NT2/D1 (cell line): ENCODE data around the gene NDUFS6.
"Not testable (repeated sequence)": the region's sequence is repeated elsewhere in the genome, so short reads cannot be mapped to it uniquely, and the experiment has no call there.

Experiments used
- DNase-seq: peaks from one replicate; pipeline ENCODE4 v3.0.0-alpha.2; 2011; ENCODE audit warnings: low read depth, low spot score
- H3K27me3 ChIP-seq: 2 replicates; pipeline ENCODE4 v1.6.0; 2011; ENCODE audit warnings: mild to moderate bottlenecking; ENCODE audit not compliant: insufficient read length, insufficient read depth
- H3K36me3 ChIP-seq: 2 replicates; pipeline ENCODE4 v1.6.1; 2011; ENCODE audit warnings: mild to moderate bottlenecking, low read length, mixed read lengths; ENCODE audit not compliant: insufficient read depth, insufficient read length
- H3K4me1 ChIP-seq: 2 replicates; pipeline ENCODE4 v1.5.1; 2011; ENCODE audit not compliant: insufficient read depth, insufficient read length
- H3K4me3 ChIP-seq: 2 replicates; pipeline ENCODE4 v1.5.1; 2011; ENCODE audit warnings: low read depth; ENCODE audit not compliant: insufficient read length
- H3K9ac ChIP-seq: 2 replicates; pipeline ENCODE4 v1.6.0; 2011; ENCODE audit warnings: low read depth; ENCODE audit not compliant: insufficient read length
- H3K9me3 ChIP-seq: 2 replicates; pipeline ENCODE4 v1.5.1; 2011; ENCODE audit warnings: mild to moderate bottlenecking, low read length; ENCODE audit not compliant: insufficient read depth
- SUZ12 ChIP-seq: IDR thresholded peaks from 2 replicates; pipeline ENCODE4 v1.6.1; 2011; ENCODE audit not compliant: insufficient read length, insufficient read depth; ENCODE audit errors: extremely low read depth
- YY1 ChIP-seq: IDR thresholded peaks from 2 replicates; pipeline ENCODE4 v1.6.1; 2011; ENCODE audit not compliant: insufficient read length, insufficient read depth
- ZNF274 ChIP-seq: IDR thresholded peaks from 2 replicates; pipeline ENCODE4 v1.6.1; 2011; ENCODE audit warnings: mild to moderate bottlenecking, low read depth, low read length

The NDUFS6 gene

GRCh38 chr5:1842004-1842819 lies 41.0 kb downstream of the NDUFS6 start:
- no peak for TF ChIP-seq SUZ12
- TF ChIP-seq ZNF274, result no peak
- TF ChIP-seq YY1, result no peak
- Histone ChIP-seq H3K27me3 (peaks cover 11% of the 10 kb centered on the region), H3K9ac (no peak overlapping the region), H3K36me3 (no peaks in the 10 kb centered on the region), H3K4me3 (no peak overlapping the region), H3K4me1 (peaks cover 6% of the 10 kb centered on the region), H3K9me3 (no peaks in the 10 kb centered on the region)
- no peak for DNase-seq

- DNase-seq, H3K9ac ChIP-seq, H3K9me3 ChIP-seq, H3K4me3 ChIP-seq, H3K36me3 ChIP-seq, H3K4me1 ChIP-seq: not testable (repeated sequence)
- H3K27me3 ChIP-seq, result peaks cover 13% of the 10 kb centered on the region
Observed at GRCh38 chr5:1843761-1844160, 42.6 kb downstream of the NDUFS6 start.

GRCh38 chr5:1844708-1845436 lies 43.7 kb downstream of the NDUFS6 start:
- no peaks in the 10 kb centered on the region for H3K36me3 ChIP-seq
- peaks cover 24% of the 10 kb centered on the region for H3K27me3 ChIP-seq
- H3K4me1 ChIP-seq, result peaks cover 3% of the 10 kb centered on the region
- no peak overlapping the region for H3K4me3 ChIP-seq
- H3K9me3 ChIP-seq, result no peaks in the 10 kb centered on the region
- no peak overlapping the region for H3K9ac ChIP-seq
- TF ChIP-seq SUZ12 (no peak), ZNF274 (no peak), YY1 (no peak)
- no peak for DNase-seq

GRCh38 chr5:1845696-1846095 lies 44.5 kb downstream of the NDUFS6 start:
- Histone ChIP-seq H3K4me1 (peaks cover 6% of the 10 kb centered on the region), H3K36me3 (no peaks in the 10 kb centered on the region), H3K4me3 (no peak overlapping the region), H3K9me3 (no peaks in the 10 kb centered on the region), H3K27me3 (peaks cover 32% of the 10 kb centered on the region), H3K9ac (no peak overlapping the region)
- no peak for TF ChIP-seq SUZ12
- no peak for TF ChIP-seq ZNF274
- TF ChIP-seq YY1, result no peak
- DNase-seq, result no peak

- Histone ChIP-seq H3K9ac (no peak overlapping the region), H3K4me1 (peaks cover 5% of the 10 kb centered on the region), H3K27me3 (peaks cover 38% of the 10 kb centered on the region), H3K9me3 (no peaks in the 10 kb centered on the region), H3K4me3 (no peak overlapping the region), H3K36me3 (no peaks in the 10 kb centered on the region)
- no peak for TF ChIP-seq YY1
- no peak for TF ChIP-seq ZNF274
- TF ChIP-seq SUZ12, result no peak
- no peak for DNase-seq
Observed at GRCh38 chr5:1846583-1846982, 45.4 kb downstream of the NDUFS6 start.

- H3K27me3 ChIP-seq, result peaks cover 41% of the 10 kb centered on the region
- H3K36me3 ChIP-seq, result no peaks in the 10 kb centered on the region
- H3K4me3 ChIP-seq, result no peak overlapping the region
- no peak for TF ChIP-seq SUZ12
- no peak for TF ChIP-seq ZNF274
- TF ChIP-seq YY1, result no peak
- no peak overlapping the region for H3K9ac ChIP-seq
- H3K4me1 ChIP-seq, result peaks cover 10% of the 10 kb centered on the region
- no peak for DNase-seq
- no peaks in the 10 kb centered on the region for H3K9me3 ChIP-seq
Observed at GRCh38 chr5:1847056-1847455, 45.8 kb downstream of the NDUFS6 start.

GRCh38 chr5:1847611-1848010 lies 46.4 kb downstream of the NDUFS6 start:
- no peaks in the 10 kb centered on the region for H3K9me3 ChIP-seq
- no peak overlapping the region for H3K9ac ChIP-seq
- peaks cover 10% of the 10 kb centered on the region for H3K4me1 ChIP-seq
- TF ChIP-seq SUZ12, result no peak
- no peak for TF ChIP-seq ZNF274
- no peak for TF ChIP-seq YY1
- no peak overlapping the region for H3K4me3 ChIP-seq
- DNase-seq, result no peak
- peaks cover 41% of the 10 kb centered on the region for H3K27me3 ChIP-seq
- H3K36me3 ChIP-seq, result no peaks in the 10 kb centered on the region
